GM12891 (cell line): ENCODE results near the gene FOXE1.

Experiments
- POLR2A ChIP-seq: IDR thresholded peaks from 2 replicates; pipeline ENCODE4 v1.6.1; 2011; ENCODE audit warnings: low read depth, low read length, control low read depth
- POLR2AphosphoS5 ChIP-seq: IDR thresholded peaks from 2 replicates; pipeline ENCODE4 v1.6.1; 2011; ENCODE audit warnings: low read depth, low read length, control low read depth
- SPI1 ChIP-seq: IDR thresholded peaks from 2 replicates; pipeline ENCODE4 v1.6.1; 2011; ENCODE audit warnings: low read depth, low read length, control low read depth
- TAF1 ChIP-seq: IDR thresholded peaks from 2 replicates; pipeline ENCODE4 v1.6.1; 2011; ENCODE audit warnings: low read depth, low read length, control low read depth

- no peak for TF ChIP-seq POLR2A
- TF ChIP-seq TAF1: no peak
- no peak for TF ChIP-seq POLR2AphosphoS5
- no peak for TF ChIP-seq SPI1
These were observed 49.0 kb upstream of the FOXE1 start for GRCh38 chr9:97804059-97804365.
